NCI-H510A treated with DMSO at 0.1 percent for 48 hours (cell line): Measurements from ENCODE around the gene ZBED2.

ENCODE experiments used
- DNase-seq: peaks from one replicate; lab custom pipeline; 2025; lab: John Stamatoyannopoulos, UW

The ZBED2 gene

GRCh38 chr3:111603679-111604078, 8.5 kb upstream of the ZBED2 start:
- DNase-seq, result no peak

- DNase-seq, result no peak
Measured at GRCh38 chr3:111601810-111602209, 6.7 kb upstream of the ZBED2 start.

- no peak for DNase-seq
Measured at GRCh38 chr3:111598552-111598951, 3.4 kb upstream of the ZBED2 start.

- DNase-seq, result no peak
Measured at GRCh38 chr3:111598139-111598538, 3.0 kb upstream of the ZBED2 start.

GRCh38 chr3:111596328-111596727, 1.2 kb upstream of the ZBED2 start:
- no peak for DNase-seq

- no peak for DNase-seq
Measured at GRCh38 chr3:111594781-111595180, 365 bp downstream of the ZBED2 start.

- DNase-seq, result no peak
Measured at GRCh38 chr3:111594205-111594604, 941 bp downstream of the ZBED2 start.

GRCh38 chr3:111593666-111594065, 1.5 kb downstream of the ZBED2 start:
- no peak for DNase-seq

- no peak for DNase-seq
Measured at GRCh38 chr3:111592936-111593335, 2.2 kb downstream of the ZBED2 start.

GRCh38 chr3:111592143-111592542, 3.0 kb downstream of the ZBED2 start:
- DNase-seq, result no peak

- DNase-seq, result no peak
Measured at GRCh38 chr3:111591555-111591954, 3.6 kb downstream of the ZBED2 start.

GRCh38 chr3:111590143-111590491, 5.0 kb downstream of the ZBED2 start:
- no peak for DNase-seq

GRCh38 chr3:111589303-111590142, 5.6 kb downstream of the ZBED2 start:
- DNase-seq, result no peak

GRCh38 chr3:111588527-111588926, 6.6 kb downstream of the ZBED2 start:
- DNase-seq, result no peak

GRCh38 chr3:111585217-111585616, 9.9 kb downstream of the ZBED2 start:
- DNase-seq, result no peak

- no peak for DNase-seq
Measured at GRCh38 chr3:111584744-111585143, 10.4 kb downstream of the ZBED2 start.

- no peak for DNase-seq
Measured at GRCh38 chr3:111582120-111582474, 13.0 kb downstream of the ZBED2 start.

- no peak for DNase-seq
Measured at GRCh38 chr3:111581403-111582119, 13.6 kb downstream of the ZBED2 start.

GRCh38 chr3:111579495-111579894, 15.7 kb downstream of the ZBED2 start:
- no peak for DNase-seq

- no peak for DNase-seq
Measured at GRCh38 chr3:111578867-111579266, 16.3 kb downstream of the ZBED2 start.

GRCh38 chr3:111577798-111578685, 17.1 kb downstream of the ZBED2 start:
- no peak for DNase-seq

GRCh38 chr3:111577113-111577512, 18.0 kb downstream of the ZBED2 start:
- no peak for DNase-seq
